ENCODE data around the gene AIDA.

- TF ChIP-seq EP300 (IDR thresholded peaks at IDR 0.05) (no peak), POLR2A (IDR thresholded peaks at IDR 0.05) (no peak)
- TF ChIP-seq, protein P1, sequence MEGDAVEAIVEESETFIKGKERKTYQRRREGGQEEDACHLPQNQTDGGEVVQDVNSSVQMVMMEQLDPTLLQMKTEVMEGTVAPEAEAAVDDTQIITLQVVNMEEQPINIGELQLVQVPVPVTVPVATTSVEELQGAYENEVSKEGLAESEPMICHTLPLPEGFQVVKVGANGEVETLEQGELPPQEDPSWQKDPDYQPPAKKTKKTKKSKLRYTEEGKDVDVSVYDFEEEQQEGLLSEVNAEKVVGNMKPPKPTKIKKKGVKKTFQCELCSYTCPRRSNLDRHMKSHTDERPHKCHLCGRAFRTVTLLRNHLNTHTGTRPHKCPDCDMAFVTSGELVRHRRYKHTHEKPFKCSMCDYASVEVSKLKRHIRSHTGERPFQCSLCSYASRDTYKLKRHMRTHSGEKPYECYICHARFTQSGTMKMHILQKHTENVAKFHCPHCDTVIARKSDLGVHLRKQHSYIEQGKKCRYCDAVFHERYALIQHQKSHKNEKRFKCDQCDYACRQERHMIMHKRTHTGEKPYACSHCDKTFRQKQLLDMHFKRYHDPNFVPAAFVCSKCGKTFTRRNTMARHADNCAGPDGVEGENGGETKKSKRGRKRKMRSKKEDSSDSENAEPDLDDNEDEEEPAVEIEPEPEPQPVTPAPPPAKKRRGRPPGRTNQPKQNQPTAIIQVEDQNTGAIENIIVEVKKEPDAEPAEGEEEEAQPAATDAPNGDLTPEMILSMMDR (IDR thresholded peaks at IDR 0.05): no peak
Observed at GRCh38 chr1:222739465-222739864, 27.2 kb upstream of the AIDA start.
